Breast epithelium (tissue), 4 donors: ENCODE data around the gene TGM1. TPM values are rescaled to one million over a fixed set of nuclear protein-coding genes. Genes with fewer than 3 reads are reported as not detected.
"Not testable (repeated sequence)": the region's sequence is repeated elsewhere in the genome, so short reads cannot be mapped to it uniquely, and the experiment has no call there.

Source experiments
- DNase-seq, 2 donors: peaks; one replicate each; pipeline ENCODE4 v3.0.0-alpha.2; 2019; ENCODE audit warnings: low spot score in 2 of 2
- H3K27ac ChIP-seq, 2 donors: fragments of 200-600 bp; sonication (generic) in 1 of 2; one replicate each; pipeline ENCODE4 v1.5.1; 2016 to 2019; ENCODE audit warnings: mild to moderate bottlenecking in 1 of 2
- H3K27me3 ChIP-seq, 2 donors: fragments of 200-600 bp; sonication (generic) in 1 of 2; one replicate each; pipeline versions ENCODE4 v1.5.1 to v1.6.0; 2017 to 2019; ENCODE audit warnings: control low read depth in 1 of 2, mild to moderate bottlenecking in 1 of 2
- H3K36me3 ChIP-seq: fragments of 200-600 bp; one replicate; pipeline ENCODE4 v1.5.1; 2019
- H3K4me1 ChIP-seq, 2 donors: fragments of 200-600 bp; sonication (generic); one replicate each; pipeline ENCODE4 v1.5.1; 2016 to 2019; ENCODE audit warnings: control low read depth in 1 of 2
- H3K4me3 ChIP-seq, 3 donors: fragments of 200-600 bp; sonication (generic); 1 replicate in 2 of 3; 2 replicates in 1 of 3; pipeline ENCODE4 v1.5.1; 2016 to 2019; ENCODE audit warnings: mild to moderate bottlenecking in 3 of 3, moderate library complexity in 2 of 3
- H3K9me3 ChIP-seq, 2 donors: fragments of 200-600 bp; sonication (generic) in 1 of 2; one replicate each; pipeline ENCODE4 v1.5.1; 2016 to 2019; ENCODE audit warnings: control low read depth in 1 of 2
- POLR2A ChIP-seq: fragments of 450-650 bp; IDR thresholded peaks from one replicate; pipeline ENCODE4 v1.6.1; 2016; ENCODE audit warnings: antibody characterized with exemption, mild to moderate bottlenecking, moderate library complexity
- POLR2AphosphoS5 ChIP-seq, 3 donors: sonication (generic); formaldehyde crosslinking; IDR thresholded peaks; one replicate each; pipeline ENCODE4 v1.6.1; 2017; ENCODE audit warnings: antibody characterized with exemption in 3 of 3
- intact Hi-C: fragments of 100-400 bp; cut with DNase I; formaldehyde crosslinking; loops from one replicate; pipeline ENCODE4 v1.15.1; 2023; ENCODE audit warnings: low total_unique reads
- total RNA-seq, 3 donors: library from RNA; depleted of rRNA; stranded (reverse); fragments of >200 nt; gene quantifications; one replicate each; pipeline ENCODE4 v1.1.0, GENCODE V29; 2016
- TF ChIP-seq, protein P1 (sequence below), 3 donors: fragments of 450-650 bp; IDR thresholded peaks; one replicate each; pipeline ENCODE4 v1.5.1; 2016 to 2017; ENCODE audit warnings: antibody characterized with exemption in 3 of 3, mild to moderate bottlenecking in 3 of 3, moderate library complexity in 3 of 3

The TGM1 gene
- total RNA-seq, 3 donors from 2014 or later = 0.32 to 18.7 (median 1.6) TPM

DNA sequence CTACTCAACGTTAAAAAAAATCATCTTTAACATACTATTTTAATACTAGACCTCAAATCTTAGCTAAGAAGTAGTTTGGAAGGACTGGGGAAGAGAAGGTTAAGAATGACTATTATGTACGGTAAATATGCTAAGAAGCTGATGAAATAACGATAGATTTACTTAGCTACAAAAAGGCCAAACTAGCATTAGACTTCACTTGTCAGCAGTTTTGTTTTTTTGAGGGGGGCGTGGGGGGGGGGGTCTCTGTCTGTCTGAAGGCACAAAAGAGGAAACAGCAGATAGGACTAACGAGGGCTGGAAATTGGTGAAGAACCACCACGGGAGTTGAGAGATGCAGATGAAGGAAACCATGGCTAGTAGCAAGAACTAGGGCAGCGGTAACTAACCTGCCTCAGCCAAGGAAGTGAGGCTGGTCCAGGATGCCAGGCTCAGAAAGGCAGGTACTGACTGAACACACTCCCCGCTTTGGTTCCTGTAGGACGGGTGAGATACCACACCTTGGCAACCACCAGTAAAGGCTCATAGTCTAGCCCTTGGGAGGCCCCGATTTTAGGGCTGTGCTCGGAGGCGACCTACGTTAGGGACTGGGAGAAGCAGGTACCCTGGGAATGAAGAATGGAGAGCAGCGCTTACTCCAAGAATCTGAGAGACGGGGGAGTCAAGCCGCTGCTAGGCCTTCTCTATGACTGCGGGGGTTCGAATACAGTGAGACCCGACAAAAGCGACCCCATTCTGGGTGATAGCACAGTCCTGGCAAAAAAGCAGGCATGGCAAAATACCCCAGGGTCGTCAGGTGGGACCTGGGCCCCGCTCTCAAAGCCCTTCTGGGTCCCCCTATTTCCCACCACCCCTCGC lies 31.5 kb downstream of the TGM1 start:
- peaks cover 5 to 27% of the 10 kb centered on the region in 2 donors for H3K4me1 ChIP-seq
- H3K36me3 ChIP-seq = no peaks in the 10 kb centered on the region
- H3K27me3 ChIP-seq = no peaks in the 10 kb centered on the region
- H3K27ac ChIP-seq = peak overlapping the region; percentile 90 to 92
- DNase-seq = no peak
- no peaks in the 10 kb centered on the region for H3K9me3 ChIP-seq
- peak overlapping the region; percentile 80 to 95 (median 90) for H3K4me3 ChIP-seq
- TF ChIP-seq POLR2A = no peak
- no peak for TF ChIP-seq POLR2AphosphoS5 (IDR thresholded peaks at IDR 0.05)
- TF ChIP-seq, protein P1, sequence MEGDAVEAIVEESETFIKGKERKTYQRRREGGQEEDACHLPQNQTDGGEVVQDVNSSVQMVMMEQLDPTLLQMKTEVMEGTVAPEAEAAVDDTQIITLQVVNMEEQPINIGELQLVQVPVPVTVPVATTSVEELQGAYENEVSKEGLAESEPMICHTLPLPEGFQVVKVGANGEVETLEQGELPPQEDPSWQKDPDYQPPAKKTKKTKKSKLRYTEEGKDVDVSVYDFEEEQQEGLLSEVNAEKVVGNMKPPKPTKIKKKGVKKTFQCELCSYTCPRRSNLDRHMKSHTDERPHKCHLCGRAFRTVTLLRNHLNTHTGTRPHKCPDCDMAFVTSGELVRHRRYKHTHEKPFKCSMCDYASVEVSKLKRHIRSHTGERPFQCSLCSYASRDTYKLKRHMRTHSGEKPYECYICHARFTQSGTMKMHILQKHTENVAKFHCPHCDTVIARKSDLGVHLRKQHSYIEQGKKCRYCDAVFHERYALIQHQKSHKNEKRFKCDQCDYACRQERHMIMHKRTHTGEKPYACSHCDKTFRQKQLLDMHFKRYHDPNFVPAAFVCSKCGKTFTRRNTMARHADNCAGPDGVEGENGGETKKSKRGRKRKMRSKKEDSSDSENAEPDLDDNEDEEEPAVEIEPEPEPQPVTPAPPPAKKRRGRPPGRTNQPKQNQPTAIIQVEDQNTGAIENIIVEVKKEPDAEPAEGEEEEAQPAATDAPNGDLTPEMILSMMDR (IDR thresholded peaks at IDR 0.05) = no peak
- intact Hi-C loops = no loop called here

DNA sequence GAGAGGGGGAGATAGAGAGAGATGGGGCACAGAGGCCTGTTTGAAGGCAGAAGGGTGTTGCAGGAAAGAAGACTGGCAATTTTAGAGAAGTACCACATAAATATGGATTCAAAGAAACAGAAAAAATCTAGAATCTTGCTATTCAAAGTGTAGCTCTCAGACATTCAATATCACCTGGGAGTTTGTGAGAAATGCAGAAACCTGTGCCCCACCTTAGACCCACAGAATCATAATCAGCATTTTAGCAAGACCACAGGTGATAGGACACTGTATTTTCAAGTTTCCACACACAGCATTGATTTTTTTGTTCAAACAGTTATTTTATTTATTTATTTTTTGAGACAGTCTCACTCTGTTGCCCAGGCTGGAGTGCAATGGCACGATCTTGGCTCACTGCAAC lies 34.1 kb downstream of the TGM1 start:
- intact Hi-C loops = no loop called here
- Histone ChIP-seq H3K9me3 (no peaks in the 10 kb centered on the region), H3K27ac (no peak overlapping the region), H3K27me3 (no peaks in the 10 kb centered on the region), H3K4me3 (no peak overlapping the region), H3K36me3 (no peaks in the 10 kb centered on the region), H3K4me1 (peaks cover 5 to 23% of the 10 kb centered on the region in 2 donors)
- no peak for DNase-seq
- TF ChIP-seq POLR2AphosphoS5 (IDR thresholded peaks at IDR 0.05) (no peak), POLR2A (no peak)
- TF ChIP-seq, protein P1 (IDR thresholded peaks at IDR 0.05) = no peak

DNA sequence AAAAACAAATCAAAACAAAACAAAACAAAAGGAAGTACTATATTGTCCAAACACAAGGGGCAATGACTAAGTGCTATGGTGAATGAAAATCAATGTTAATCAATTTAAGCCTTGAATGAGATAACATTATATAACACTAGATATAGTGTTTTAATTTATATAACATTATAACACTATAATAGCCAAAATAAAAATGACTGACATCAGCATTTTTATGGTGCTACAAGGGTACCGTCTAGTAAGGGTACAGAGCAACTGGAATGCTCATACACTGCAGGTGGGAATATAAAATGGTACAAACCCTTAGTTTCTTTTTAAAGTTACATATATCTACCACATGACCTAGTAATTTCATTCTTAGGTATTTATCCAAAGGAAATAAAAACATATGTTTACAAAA lies 36.5 kb downstream of the TGM1 start:
- Histone ChIP-seq H3K4me1 (peaks cover 5 to 9% of the 10 kb centered on the region in 2 donors), H3K9me3 (no peaks in the 10 kb centered on the region), H3K4me3 (no peak overlapping the region), H3K36me3 (no peaks in the 10 kb centered on the region), H3K27me3 (no peaks in the 10 kb centered on the region), H3K27ac (no peak overlapping the region)
- DNase-seq = no peak
- intact Hi-C loops = no loop called here
- TF ChIP-seq POLR2A = no peak

DNA sequence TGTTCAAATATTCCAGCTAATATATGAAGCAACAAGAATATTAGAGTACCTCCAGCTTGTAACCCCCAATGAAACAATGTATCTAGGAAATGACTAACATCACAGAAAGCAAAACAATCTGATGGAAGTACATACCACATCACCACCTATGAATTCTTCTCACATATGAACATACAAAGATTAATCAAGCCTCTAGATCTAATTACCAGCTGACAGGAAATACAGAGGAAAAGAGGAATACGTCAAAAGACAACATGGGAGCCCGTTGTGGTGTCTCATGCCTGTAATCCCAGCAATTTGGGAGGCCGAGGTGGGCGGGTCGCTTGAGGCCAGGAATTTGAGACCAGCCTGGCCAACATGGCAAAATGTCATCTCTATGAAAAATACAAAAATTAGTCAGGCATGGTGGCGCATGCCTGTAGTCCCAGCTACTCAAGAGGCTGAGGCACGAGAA lies 38.3 kb downstream of the TGM1 start:
- Histone ChIP-seq H3K36me3 (no peaks in the 10 kb centered on the region), H3K4me3 (no peak overlapping the region), H3K27ac (peak overlapping the region in 1 of 2 donors; percentile 9), H3K4me1 (no peaks in the 10 kb centered on the region), H3K9me3 (no peaks in the 10 kb centered on the region), H3K27me3 (no peaks in the 10 kb centered on the region)
- intact Hi-C loops = no loop called here
- DNase-seq = no peak
- TF ChIP-seq POLR2AphosphoS5 (IDR thresholded peaks at IDR 0.05) (no peak), POLR2A (no peak)
- TF ChIP-seq, protein P1 (IDR thresholded peaks at IDR 0.05) = no peak

DNA sequence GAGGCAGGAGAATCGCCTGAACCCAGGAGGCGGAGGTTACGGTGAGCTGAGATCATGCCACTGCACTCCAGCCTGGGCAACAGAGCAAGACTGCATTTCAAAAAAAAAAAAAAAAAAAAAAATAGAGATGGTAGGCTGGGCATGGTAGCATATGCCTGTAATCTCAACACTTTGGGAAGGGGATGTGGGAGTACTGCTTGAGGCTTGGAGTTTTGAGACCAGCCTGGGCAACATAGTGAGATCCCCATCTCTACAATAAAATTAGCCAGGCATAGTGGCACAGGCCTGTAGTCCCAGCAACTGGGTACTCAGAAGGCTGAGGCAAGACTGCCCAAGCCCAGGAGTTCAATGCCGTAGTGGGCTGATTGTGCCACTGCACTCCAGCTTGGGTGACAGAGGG lies 40.0 kb downstream of the TGM1 start:
- H3K4me1 ChIP-seq, H3K4me3 ChIP-seq, DNase-seq, H3K9me3 ChIP-seq, H3K36me3 ChIP-seq, H3K27ac ChIP-seq, intact Hi-C loops, H3K27me3 ChIP-seq: not testable (repeated sequence)

DNA sequence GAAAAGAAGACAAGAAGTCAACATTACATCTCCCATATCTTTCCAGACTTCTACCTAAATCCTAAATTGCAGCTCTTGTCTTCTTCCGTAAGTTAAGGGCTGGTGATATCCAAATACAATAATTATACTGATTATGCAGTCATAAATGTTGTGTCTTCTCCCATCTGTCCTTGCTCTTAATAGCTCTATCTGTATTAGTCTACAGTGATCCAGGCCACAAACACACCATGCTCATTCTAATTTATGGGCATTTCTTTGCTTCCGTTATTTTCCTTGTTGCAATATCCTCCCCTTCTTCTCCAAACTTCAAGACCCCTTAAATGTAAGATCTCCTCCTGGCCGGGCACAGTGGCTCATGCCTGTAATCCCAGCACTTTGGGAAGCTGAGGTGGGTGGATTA lies 43.5 kb downstream of the TGM1 start:
- intact Hi-C loops = no loop called here
- no peak for TF ChIP-seq POLR2A
- TF ChIP-seq, protein P1 (IDR thresholded peaks at IDR 0.05) = no peak
- no peak for TF ChIP-seq POLR2AphosphoS5 (IDR thresholded peaks at IDR 0.05)
- Histone ChIP-seq H3K4me3 (no peak overlapping the region), H3K36me3 (no peaks in the 10 kb centered on the region), H3K4me1 (peaks cover 0 to 7% of the 10 kb centered on the region in 2 donors), H3K27ac (no peak overlapping the region), H3K27me3 (no peaks in the 10 kb centered on the region), H3K9me3 (no peaks in the 10 kb centered on the region)
- DNase-seq = no peak
